Middle frontal gyrus (tissue), 1 donor: ENCODE measurements around the gene ZC3H6.
A peak's percentile ranks its signal among the peaks of the same experiment; 100 is the strongest.
"Not testable (repeated sequence)": the region's sequence is repeated elsewhere in the genome, so short reads cannot be mapped to it uniquely, and the experiment has no call there.

Source experiments
- DNase-seq: peaks from one replicate; pipeline ENCODE4 v3.0.0-alpha.2; 2015; ENCODE audit warnings: low spot score; ENCODE audit errors: extremely low spot score

ZC3H6 gene

DNA sequence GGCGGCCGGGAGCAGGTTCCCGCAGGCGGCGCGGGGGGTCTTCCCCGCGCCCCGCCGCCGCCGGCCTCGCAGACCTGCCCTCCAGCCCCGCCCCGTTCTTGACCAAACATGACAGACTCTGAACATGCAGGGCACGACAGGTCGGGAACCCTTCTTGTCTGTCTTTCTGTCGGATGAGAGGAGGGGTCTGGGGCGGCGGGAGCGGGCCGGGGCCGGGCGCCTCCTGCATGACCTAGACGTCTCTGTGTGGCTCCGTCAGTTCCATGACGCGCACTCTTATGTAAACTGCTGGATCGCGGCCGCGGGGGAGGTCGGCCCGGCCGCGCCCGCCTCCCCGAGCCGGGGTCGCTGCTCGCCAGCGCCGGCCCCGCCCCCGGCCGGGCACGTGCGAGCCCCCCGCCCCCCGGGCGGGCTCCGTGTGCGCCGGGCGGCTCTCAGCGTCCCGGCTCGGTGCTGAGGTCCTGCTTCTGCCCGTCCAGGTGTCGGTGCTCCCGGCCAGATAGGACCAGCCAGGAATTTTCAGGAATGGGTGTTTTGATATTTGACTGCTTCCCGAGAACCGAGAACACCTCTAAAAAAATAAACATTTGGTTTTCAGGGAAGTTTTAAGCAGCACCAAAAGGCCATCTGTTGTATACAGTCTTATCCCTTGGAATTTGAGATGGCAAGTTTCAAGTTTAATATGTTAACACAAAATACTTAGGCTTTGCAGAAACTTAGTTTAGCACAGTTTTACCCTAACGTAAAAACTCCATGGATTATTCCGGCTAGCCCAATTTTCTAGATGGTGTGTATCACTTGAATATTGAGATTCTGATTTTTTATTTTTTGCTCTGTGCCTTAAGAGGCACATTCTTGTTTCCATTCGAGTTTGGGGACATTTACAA lies 733 bp downstream of the ZC3H6 start:
- peak; percentile 70 for DNase-seq

DNA sequence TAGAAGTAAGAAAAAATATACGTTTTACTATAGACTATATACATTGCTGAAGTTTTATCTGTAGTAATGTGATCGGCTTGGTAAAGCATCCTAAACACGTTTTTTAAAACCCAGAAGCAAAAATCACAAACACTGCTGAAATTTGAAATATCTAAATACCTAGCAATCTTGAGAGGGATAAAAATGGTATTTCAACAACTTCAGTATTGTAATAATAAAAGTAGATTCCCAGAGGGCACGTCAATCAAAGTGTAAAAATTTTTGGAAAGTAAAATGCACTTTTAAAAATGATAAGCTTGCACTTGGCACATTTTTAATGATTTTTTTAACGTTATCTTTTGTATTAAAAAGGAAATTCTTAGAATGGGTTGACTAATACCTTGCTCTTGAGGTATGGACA lies 1.6 kb downstream of the ZC3H6 start:
- DNase-seq, result no peak

DNA sequence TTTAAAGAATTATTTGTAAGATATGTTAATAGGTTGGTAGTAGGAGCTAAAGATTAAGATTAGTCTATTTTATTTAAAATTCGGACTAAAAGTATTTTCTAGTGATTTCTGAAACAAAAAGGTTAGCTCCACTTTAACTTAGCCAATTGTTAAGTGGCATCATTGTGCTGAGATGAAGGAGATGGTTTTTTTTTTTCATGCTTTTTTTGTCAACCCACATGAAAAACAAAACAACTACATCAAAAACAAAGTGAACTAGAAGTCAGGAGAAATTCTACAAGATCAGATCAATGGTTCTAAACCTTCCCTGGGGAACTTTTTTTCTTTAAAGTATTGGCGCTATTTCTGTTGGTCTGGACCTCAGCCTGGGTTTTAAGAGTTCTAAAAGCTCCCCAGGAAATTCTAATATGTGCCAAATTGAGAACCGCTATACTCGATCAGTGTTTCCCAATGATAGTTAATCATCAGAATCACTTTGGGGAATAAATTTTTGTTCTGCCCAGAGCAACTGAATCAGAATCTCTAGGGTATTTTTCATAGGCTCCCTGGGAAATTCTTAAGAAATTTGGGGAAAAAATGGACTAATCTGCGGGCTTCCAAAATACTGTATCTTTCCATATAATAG lies 2.3 kb downstream of the ZC3H6 start:
- DNase-seq, result no peak

DNA sequence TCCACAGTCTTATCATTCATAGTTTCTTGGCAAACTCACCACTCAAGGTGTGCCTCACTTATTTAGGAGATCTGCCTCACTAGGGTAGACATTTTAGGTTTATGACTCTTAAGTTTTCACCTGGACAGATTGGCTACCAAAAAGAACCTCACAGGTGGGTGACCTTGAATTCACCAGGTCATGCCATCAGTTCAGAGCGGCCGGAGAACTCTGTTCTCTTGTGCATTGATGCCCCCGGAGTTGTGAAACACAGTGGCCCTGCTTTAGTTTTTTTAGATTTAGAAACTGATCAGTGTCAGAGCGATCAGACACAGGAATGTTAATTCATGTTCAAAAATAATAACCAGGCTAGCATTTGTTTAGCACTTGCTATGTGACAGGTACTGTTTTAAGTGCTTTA lies 6.7 kb downstream of the ZC3H6 start:
- DNase-seq, result not testable (repeated sequence)

DNA sequence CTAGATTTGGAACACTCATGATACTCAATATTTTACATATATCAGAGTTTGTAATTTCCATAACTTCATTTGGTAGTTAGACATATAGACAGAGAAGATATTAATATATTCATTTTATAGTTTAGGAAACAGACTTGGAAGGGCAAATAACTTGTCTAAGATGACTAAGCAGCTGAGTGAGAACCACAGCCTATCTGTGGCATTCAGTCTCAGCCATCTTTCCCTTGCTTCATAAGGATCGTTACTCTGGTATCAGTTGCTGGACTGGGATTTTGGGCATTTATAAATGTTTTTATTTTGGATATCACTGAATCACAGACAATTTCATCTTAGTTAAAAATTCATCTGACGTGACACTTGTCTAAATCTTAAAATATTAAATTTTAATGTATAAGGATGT lies 8.1 kb downstream of the ZC3H6 start:
- not testable (repeated sequence) for DNase-seq

DNA sequence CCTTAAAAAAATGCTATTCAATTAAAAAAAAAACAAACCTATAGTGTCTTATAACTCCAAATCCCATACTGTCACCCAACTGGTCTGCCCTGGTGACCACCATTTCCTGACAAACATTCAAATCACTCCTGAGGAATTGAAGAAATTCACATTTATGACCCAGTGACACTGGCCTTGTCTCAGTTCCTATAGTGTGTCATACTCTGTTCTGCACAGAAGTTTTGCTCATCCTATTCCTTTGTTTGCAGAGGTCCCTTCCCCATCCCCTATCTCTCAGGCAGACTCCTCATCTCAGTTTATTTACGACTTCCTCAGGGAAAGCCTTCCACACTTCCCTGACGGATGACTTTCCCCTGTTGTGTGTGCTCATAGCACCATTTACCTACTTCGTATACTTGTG lies 14.7 kb downstream of the ZC3H6 start:
- DNase-seq, result no peak

DNA sequence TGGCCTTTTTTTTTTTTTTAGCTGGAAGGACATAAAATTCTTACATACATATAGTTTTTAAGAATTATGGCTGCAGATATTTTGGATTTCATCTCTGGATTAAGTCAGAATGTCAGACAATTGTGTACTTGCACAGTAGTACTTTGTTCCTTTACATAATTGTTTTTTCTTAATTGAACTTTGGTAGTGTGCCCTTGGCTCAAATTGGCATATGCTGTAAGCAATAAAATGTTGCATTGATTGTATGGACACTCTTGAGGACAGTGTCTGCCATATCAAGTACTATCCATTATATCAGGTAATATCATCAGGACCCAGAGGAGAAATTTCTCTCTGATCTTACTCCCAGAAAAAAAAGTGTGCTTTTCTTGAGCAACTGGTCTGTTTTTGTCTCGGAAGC lies 15.3 kb downstream of the ZC3H6 start:
- DNase-seq, result no peak

DNA sequence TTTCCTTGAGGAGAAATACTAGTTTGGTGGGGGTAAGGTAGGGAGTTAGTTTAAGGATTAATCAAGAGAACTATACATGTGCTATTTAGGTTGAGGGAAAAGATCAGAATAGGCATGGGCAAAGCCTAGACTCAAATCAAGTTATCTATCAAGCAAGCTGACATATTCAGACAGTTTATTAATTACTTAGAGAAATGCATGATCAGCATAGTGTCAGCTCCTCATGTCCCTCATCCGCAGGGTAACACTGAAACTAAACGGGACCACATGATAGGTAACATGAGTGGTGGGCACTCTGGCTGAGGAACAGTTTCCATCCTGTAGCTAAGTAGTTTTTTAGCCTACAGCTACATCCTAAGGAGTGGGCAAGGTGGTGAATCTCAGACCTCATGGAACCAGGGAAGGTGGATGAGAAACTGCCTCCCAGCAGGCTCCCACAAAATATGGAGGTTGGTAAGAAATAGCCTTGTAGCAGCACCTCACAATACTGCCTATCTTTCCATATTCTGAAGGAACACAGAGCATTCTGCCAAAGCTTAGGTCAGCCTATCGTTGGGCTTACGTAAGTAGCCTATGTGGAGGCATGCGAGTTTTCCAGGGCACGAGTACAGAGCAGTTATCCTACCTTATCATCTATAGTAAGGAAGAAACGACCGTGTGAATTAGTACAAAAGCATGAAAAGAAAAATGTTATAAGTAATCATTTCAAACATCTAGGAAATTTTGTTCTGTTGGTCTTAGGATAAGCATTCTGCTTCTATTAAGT lies 18.4 kb downstream of the ZC3H6 start:
- DNase-seq, result no peak

DNA sequence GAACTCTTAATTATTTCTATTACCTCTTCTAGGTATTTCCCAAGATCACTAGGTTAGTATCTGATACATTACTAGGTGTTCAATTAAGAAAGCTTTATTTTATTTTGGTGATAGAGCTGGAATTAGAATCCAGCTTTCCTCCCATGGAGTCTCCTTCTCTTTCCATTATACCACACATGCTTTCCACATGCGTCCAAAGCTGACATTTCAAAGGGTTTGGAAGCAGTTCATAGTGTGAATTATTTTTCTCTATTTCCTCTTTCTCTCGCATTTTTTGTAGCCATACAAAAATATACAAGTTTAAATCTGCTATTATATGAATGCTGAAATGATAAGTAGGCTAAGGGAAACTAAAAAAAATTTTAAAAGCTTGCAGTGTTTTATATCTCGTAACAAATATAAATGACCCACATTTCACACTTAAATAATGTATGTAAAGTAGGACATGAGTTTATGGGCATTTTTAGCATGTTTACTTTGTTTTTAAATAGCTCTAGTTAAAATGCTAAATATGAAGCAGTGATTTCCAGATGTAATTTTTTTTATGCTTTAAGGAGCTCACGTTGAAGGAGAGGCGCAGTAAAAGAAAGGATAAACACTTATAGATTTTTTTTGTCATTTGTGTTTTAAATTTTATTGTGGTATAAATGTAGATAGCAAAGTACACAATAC lies 20.1 kb downstream of the ZC3H6 start:
- DNase-seq, result no peak

DNA sequence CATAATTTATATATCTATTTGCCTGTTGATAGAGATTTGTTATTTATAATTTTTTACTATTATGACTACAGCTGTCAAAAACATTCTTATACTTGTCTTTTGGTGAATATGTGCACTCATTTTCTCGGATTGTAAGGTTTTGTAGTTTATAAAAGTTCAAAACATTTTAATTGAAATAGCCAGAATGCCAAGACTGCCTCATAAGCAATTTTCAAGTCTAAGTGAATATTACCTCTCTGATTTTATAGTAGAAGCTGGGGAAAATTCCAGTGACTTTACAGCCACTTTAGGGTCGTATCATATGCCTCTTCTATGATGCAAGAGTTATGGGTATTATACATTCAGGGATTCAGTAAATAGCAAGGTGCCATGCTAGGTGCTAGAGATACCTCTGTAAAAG lies 21.0 kb downstream of the ZC3H6 start:
- no peak for DNase-seq

DNA sequence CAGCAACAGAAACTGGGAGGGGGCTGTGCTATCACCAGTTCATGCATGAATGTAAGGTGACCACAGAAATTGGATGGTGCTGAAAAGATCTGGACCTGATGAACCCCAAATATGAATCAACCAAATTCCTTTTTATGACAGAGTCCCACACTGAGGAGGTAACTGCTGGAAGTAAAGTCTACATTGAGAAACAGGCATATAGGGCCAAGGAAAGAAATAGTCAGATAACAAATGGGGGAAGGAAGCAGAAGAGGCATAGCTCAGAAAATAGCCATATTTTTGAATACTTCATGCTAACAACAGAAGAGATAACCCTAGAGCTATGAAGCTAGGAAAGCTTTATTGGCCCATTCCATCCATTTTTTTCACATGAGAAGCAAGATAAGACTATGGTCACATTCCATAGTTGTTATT lies 25.8 kb downstream of the ZC3H6 start:
- no peak for DNase-seq

DNA sequence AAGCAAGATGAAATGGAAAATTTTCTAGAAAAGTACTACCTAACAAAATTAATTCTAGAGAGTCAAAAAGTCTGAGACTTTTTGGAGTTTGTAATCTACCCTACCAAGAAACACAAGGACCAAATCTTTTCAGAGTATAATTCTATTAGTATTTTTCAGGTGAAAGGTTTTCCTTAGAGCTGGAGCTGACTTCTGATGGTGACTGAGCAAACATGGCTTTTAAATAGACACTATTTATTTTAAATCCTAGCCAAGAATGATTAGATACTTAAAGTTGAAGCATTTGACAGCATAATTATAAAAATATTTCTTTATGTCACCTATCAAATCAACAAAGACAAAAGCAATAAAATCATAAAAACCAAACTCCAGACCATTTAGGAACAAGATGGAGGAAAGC lies 26.6 kb downstream of the ZC3H6 start:
- no peak for DNase-seq

DNA sequence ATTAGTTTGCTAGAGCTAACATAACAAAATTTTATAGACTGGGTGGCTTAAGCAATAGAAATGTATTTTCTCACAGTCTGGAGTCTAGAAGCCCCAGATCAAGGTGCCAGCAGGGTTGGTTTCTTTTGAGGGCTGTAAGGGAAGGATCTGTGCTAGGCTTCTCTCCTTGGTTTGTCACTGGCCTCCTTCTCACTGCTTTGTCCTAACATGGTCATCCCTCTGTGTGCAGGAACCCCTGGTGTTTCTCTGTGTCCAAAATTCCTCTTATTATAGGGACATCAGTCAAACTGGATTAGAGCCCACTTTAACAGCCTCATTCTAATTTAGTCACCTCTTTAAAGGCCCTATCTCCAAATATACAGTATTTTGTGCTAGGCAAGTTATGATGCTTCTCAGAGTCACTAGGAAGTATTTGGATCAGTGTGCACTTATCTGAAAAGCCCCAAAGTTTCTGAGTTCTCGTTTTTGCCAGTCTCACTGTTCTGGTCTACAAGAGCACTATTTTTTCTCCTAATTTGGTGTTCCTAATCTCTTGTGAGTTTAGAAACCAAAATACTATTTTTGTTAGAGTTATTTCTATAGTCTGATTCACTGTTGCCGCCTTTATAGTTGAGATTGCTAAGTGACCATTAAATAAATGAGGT lies 29.0 kb downstream of the ZC3H6 start:
- no peak for DNase-seq

DNA sequence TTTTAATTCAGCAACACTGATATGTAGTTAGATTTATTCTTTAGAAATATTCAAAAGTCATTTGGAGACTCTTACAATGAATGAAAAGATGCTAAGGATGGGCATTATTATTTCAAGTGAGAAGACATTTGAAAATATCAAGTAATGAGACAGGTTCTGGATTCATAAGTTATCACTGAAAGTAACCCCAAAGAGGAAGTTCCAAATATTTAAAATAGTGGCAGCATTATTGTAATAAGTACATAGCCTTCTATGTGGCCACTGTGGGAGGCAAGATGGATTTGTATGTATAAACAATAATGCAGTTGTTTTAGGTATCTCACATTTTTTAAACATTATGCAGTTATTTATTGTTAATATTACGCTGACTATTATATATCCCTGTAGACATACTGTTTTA lies 29.7 kb downstream of the ZC3H6 start:
- DNase-seq, result no peak

DNA sequence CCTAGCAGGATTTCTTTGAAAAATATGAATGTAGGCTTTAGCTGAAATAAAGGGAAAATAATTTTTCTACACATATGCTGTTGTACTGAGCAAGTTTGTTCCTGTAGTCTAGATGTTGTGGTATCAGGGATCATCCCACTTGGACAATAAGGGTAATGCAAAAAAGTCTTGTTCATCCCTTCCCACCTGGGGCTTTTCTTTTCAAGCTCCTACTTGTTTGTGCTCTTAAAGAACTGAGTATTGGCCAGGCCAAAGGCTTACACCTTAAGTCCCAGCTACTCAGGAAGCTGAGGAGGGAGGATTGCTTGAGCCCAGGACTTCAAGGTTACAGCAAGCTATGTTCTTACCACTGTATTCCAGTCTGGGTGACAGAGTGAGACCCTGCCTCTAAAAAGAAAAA lies 35.5 kb downstream of the ZC3H6 start:
- DNase-seq, result no peak

DNA sequence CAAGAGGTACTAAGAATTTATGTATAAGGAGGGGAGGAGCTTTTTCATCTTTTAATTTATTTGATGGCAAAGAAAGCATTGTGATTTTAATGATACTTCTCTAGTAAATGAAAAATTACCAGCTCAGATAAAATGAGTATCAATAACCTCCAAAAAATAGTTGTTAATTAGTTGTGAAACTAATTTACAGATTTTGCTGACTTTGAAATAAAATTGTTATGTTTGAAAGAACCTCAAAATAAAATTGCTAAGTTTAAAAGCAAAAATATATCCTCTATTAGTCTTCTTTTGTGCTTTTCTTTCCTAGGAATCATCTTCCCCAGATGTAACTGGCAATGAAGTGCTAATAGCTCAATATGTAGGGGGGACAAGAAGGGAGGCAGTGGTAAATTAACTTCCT lies 36.5 kb downstream of the ZC3H6 start:
- DNase-seq, result no peak

DNA sequence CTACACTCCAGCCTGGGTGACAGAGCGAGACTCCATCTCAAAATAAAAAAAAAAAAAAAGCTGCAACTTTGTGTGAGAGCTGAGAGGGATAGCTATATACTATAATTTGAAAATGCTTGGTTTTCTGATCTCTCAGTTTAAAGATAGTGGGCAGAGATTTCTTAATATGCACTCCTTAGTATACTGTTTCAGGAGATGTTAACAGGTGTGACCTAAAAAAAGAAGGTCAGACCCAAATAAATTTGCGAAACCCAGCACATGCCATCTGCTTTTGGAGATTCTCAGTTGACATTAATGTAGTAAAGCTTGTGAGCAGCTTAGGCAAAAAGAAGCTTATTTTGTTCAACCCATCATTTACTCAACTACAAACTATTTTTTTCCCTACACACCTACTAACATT lies 37.4 kb downstream of the ZC3H6 start:
- DNase-seq, result no peak

DNA sequence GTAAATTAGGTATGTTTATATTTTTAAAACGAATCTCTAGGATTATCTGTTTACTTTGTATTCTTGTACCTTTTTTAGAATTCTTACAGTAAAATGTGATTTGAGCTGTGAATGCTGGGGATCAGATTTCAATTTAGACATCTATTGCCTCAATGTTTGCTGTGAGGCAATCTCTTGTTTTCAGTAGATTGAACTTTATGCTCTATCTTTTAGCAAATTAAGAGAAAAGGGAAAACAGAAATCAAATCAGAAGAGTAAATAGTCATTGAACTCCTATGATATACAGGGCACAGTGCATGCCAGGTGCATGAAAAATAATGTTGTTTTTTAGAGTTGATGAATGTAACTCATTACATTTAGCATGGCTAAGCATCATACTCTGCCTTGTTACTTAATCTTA lies 39.5 kb downstream of the ZC3H6 start:
- DNase-seq, result no peak

DNA sequence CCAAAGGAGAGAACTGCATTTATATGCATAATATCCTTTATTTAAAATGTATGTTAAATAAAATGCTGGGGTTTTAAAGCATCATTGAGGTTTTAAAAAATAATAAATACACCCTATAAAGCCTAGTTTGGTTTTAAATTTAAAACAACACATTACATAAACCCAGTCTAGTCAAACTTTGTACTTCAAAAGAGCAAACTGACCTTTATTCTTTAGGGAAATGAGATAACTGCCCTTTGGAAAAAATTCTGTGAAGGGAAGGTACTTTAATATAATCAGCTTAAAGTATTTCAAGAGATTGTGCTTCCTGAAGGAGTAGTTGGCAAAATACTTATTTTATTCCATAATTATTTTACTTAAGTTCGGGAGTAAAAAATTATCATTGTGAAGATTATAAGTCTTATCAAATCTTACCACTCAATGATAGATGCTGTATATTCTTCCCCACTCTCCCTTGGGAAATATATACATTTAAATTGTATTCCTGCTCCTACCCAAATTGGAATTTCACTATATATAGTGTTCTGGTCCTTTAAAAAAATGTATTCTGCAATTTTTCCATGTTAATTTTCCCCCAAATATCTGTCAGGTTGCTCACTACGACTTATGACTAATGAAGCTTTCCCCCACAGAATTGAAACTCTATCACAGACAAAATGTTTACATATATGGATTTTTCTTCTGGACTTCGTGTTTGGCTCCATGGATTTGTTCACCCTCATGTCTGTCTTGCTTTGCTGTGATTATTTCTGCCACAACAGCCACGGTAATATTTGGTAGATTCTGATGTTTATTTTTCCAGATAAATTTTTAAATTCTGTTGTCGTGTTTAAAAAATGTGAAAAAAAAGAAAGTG lies 42.1 kb downstream of the ZC3H6 start:
- DNase-seq, result no peak

DNA sequence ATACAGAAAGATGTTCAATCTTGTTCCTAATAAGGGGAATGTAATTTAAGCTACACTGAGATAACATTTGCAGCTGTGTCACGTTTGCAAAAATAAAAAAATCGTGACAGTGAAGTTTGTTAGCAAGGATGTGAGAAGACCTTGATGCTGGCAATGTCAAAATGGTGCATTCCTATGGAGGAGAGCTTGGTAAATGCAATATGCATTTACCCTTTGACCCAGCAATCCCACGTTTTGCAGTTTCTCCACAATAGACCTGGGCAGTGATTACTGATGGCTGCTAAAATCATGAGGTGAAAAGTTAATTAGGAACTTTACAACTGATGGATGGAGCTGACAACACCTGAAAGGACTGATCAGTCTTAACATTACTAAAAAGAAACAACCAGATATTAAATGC lies 43.1 kb downstream of the ZC3H6 start:
- DNase-seq, result no peak
